Measurements from ENCODE around the gene PHYHIPL. TPM values are rescaled to one million over a fixed set of nuclear protein-coding genes. Genes with fewer than 3 reads are reported as not detected.

PHYHIPL gene
- polyA plus RNA-seq, 1 of the 3 experiments (the other 2 are of a cell fraction) = 0.44 TPM

DNA sequence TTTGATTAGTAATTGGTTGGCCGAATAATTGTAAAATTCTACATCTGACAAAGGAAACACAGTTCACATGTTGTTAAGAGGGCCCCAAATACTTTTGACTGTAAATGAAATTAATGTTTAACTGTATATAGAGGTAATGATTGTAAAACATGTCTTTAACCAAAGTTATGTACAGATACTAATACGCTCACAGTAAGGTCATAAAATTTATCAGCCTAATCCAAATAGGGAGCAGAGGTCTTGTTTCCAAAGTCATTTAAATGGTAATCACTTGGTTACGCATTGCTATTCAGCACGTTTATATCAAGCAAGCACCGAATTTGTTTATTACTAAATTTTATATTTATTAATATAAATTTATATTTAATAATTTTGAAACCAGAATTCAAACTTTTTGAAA, 1.4 kb downstream of the PHYHIPL start:
- 32% methylated on average over 5 of the region's 5 CpGs for WGBS (ENCODE audit: low lambda C conversion rate)
- no peaks in the 10 kb centered on the region for H3K9me3 ChIP-seq
- TF ChIP-seq RAD21 (IDR thresholded peaks at IDR 0.05; ENCODE audit: low read length) = no peak
- TF ChIP-seq SIN3A (IDR thresholded peaks at IDR 0.05; ENCODE audit: borderline replicate concordance, low read depth, low read length) = no peak
- TF ChIP-seq MAX (IDR thresholded peaks at IDR 0.05; ENCODE audit: low read depth) = no peak
- no peak for TF ChIP-seq FOXJ3 (CRISPR knock-in tag; IDR thresholded peaks at IDR 0.05)
- no peak for TF ChIP-seq USF2 (IDR thresholded peaks at IDR 0.05; ENCODE audit: borderline replicate concordance, low read depth, low read length)
- TF ChIP-seq POLR2AphosphoS5 (IDR thresholded peaks at IDR 0.05; ENCODE audit: low read depth, low read length) = no peak
- no peak for TF ChIP-seq FOXM1 (IDR thresholded peaks at IDR 0.05; ENCODE audit: low read depth)
- TF ChIP-seq FOSL2 (IDR thresholded peaks at IDR 0.05; ENCODE audit: borderline replicate concordance, low read depth) = no peak
- no peak for TF ChIP-seq MXI1 (IDR thresholded peaks at IDR 0.05; ENCODE audit: low read depth, low read length)
- no peak for TF ChIP-seq EP300 (IDR thresholded peaks at IDR 0.05; ENCODE audit: borderline replicate concordance in 1 of 2, low read depth in 1 of 2, low read length in 1 of 2)
- no peak for TF ChIP-seq GATA2 (CRISPR knock-in tag; IDR thresholded peaks at IDR 0.05)
- TF ChIP-seq, protein P1, sequence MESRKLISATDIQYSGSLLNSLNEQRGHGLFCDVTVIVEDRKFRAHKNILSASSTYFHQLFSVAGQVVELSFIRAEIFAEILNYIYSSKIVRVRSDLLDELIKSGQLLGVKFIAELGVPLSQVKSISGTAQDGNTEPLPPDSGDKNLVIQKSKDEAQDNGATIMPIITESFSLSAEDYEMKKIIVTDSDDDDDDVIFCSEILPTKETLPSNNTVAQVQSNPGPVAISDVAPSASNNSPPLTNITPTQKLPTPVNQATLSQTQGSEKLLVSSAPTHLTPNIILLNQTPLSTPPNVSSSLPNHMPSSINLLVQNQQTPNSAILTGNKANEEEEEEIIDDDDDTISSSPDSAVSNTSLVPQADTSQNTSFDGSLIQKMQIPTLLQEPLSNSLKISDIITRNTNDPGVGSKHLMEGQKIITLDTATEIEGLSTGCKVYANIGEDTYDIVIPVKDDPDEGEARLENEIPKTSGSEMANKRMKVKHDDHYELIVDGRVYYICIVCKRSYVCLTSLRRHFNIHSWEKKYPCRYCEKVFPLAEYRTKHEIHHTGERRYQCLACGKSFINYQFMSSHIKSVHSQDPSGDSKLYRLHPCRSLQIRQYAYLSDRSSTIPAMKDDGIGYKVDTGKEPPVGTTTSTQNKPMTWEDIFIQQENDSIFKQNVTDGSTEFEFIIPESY (IDR thresholded peaks at IDR 0.05; ENCODE audit: borderline replicate concordance, low read depth) = no peak
- TF ChIP-seq GABPA (IDR thresholded peaks at IDR 0.05; ENCODE audit: low read depth) = no peak
- TF ChIP-seq RXRA (IDR thresholded peaks at IDR 0.05; ENCODE audit: borderline replicate concordance, low read depth) = no peak
- peak overlapping the region in 1 of 2 experiments; percentile 61; a peak in 2 of 4 replicates for H3K4me3 ChIP-seq (ENCODE audit: low read depth in 2 of 2, low read length in 1 of 2)
- H4K20me1 ChIP-seq (ENCODE audit: insufficient read depth) = no peaks in the 10 kb centered on the region
- H3K9me2 ChIP-seq = no peaks in the 10 kb centered on the region
- H3K27me3 ChIP-seq (ENCODE audit: insufficient read depth) = peaks cover 18% of the 10 kb centered on the region
- H3K79me2 ChIP-seq (ENCODE audit: insufficient read depth) = no peaks in the 10 kb centered on the region
- H3K4me1 ChIP-seq (ENCODE audit: control insufficient read depth in 1 of 2, insufficient read depth in 2 of 2, low read depth in 1 of 2, low read length in 1 of 2) = peaks cover 0 to 8% of the 10 kb centered on the region in 2 experiments; a peak in 2 of 4 replicates
- H3K9ac ChIP-seq = no peak overlapping the region
- POLR2A ChIA-PET = interaction anchor here (0.6 kb wide), 1 partner anchor 218 kb away, joined by 3 read pairs; no protein-coding TSS in a partner anchor
- no peak overlapping the region for H2AFZ ChIP-seq (ENCODE audit: low read depth)
- H3K36me3 ChIP-seq (replicated peaks in 1 of 2; ENCODE audit: control insufficient read depth in 1 of 2, insufficient read depth in 2 of 2, low read length in 1 of 2) = no peaks in the 10 kb centered on the region
- 0 out of 2 replicates have a peak overlapping the region, but pooled peaks have one; percentile 82 for H3K4me2 ChIP-seq
- no peak for DNase-seq
- CTCF ChIA-PET = interaction anchor here (0.7 to 2.3 kb wide), 6 partner anchors 207 to 654 kb away, joined by 3 to 18 read pairs (median 5); no protein-coding TSS in a partner anchor
- H3F3A ChIP-seq (replicated peaks; ENCODE audit: insufficient read depth) = no peaks in the 10 kb centered on the region
- H3K27ac ChIP-seq (ENCODE audit: low read depth in 2 of 2, low read length in 1 of 2) = peak overlapping the region in 1 of 2 experiments; percentile 97; a peak in 2 of 4 replicates

DNA sequence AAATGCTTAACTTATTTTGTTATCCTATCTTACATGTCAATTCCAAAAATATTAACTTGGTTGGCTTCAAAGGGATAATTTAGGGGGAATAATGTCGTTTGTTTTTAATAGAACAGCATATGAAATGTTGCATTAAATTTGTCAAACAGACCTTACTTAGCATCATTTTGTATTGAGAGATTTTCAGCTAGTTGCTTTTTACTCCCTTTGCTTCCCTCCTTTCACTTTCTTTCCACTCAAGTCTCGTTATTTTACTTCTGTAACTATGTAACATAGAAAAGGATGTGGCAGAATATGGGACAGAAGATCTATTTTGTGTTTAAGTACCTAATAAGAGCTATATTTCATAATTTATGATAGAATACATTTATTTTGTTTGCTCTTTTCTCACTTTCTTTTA, 2.6 kb downstream of the PHYHIPL start:
- H3K4me1 ChIP-seq (ENCODE audit: control insufficient read depth in 1 of 2, insufficient read depth in 2 of 2, low read depth in 1 of 2, low read length in 1 of 2) = peaks cover 0 to 8% of the 10 kb centered on the region in 2 experiments; a peak in 2 of 4 replicates
- peak overlapping the region in 1 of 2 experiments; percentile 61; a peak in 2 of 4 replicates for H3K4me3 ChIP-seq (ENCODE audit: low read depth in 2 of 2, low read length in 1 of 2)
- H3K27ac ChIP-seq (ENCODE audit: low read depth in 2 of 2, low read length in 1 of 2) = peak overlapping the region in 1 of 2 experiments; percentile 97; a peak in 2 of 4 replicates
- H3K9me3 ChIP-seq = no peaks in the 10 kb centered on the region
- 9% methylated on average over 2 of the region's 2 CpGs for WGBS (ENCODE audit: low lambda C conversion rate)
- POLR2A ChIA-PET = interaction anchor here (0.5 kb wide), 1 partner anchor 534 kb away, joined by 7 read pairs; no protein-coding TSS in a partner anchor
- no peaks in the 10 kb centered on the region for H4K20me1 ChIP-seq (ENCODE audit: insufficient read depth)
- no peaks in the 10 kb centered on the region for H3F3A ChIP-seq (replicated peaks; ENCODE audit: insufficient read depth)
- no peak overlapping the region for H3K9ac ChIP-seq
- no peaks in the 10 kb centered on the region for H3K9me2 ChIP-seq
- no peaks in the 10 kb centered on the region for H3K36me3 ChIP-seq (replicated peaks in 1 of 2; ENCODE audit: control insufficient read depth in 1 of 2, insufficient read depth in 2 of 2, low read length in 1 of 2)
- no peaks in the 10 kb centered on the region for H3K79me2 ChIP-seq (ENCODE audit: insufficient read depth)
- CTCF ChIA-PET = interaction anchor here (0.9 to 2.3 kb wide), 7 partner anchors 214 to 648 kb away, joined by 3 to 18 read pairs (median 6); no protein-coding TSS in a partner anchor
- no peak overlapping the region for H3K4me2 ChIP-seq
- H3K27me3 ChIP-seq (ENCODE audit: insufficient read depth) = peaks cover 18% of the 10 kb centered on the region
- TF ChIP-seq POLR2AphosphoS5 (IDR thresholded peaks at IDR 0.05; ENCODE audit: low read depth, low read length) = no peak
- no peak for TF ChIP-seq SIN3A (IDR thresholded peaks at IDR 0.05; ENCODE audit: borderline replicate concordance, low read depth, low read length)
- H2AFZ ChIP-seq (ENCODE audit: low read depth) = no peak overlapping the region
- no peak for DNase-seq
